NCI-H128 (cell line): Measurements from ENCODE around the gene COP1.

ENCODE experiments used
- DNase-seq: peaks from one replicate; lab custom pipeline; 2025; ENCODE audit not compliant: unreplicated experiment; lab: John Stamatoyannopoulos, UW

COP1 gene

GRCh38 chr1:176201568-176201967, 5.5 kb downstream of the COP1 start:
- DNase-seq: no peak

- DNase-seq: no peak
Observed at GRCh38 chr1:176199707-176200106, 7.4 kb downstream of the COP1 start.

- no peak for DNase-seq
Observed at GRCh38 chr1:176198413-176198812, 8.7 kb downstream of the COP1 start.

GRCh38 chr1:176196728-176197127, 10.4 kb downstream of the COP1 start:
- no peak for DNase-seq

- no peak for DNase-seq
Observed at GRCh38 chr1:176195547-176195946, 11.5 kb downstream of the COP1 start.

- no peak for DNase-seq
Observed at GRCh38 chr1:176193663-176194062, 13.4 kb downstream of the COP1 start.

GRCh38 chr1:176193023-176193422, 14.1 kb downstream of the COP1 start:
- DNase-seq: no peak

- no peak for DNase-seq
Observed at GRCh38 chr1:176188604-176189003, 18.5 kb downstream of the COP1 start.

GRCh38 chr1:176187001-176187400, 20.1 kb downstream of the COP1 start:
- no peak for DNase-seq

- DNase-seq: no peak
Observed at GRCh38 chr1:176183618-176184017, 23.5 kb downstream of the COP1 start.

- DNase-seq: no peak
Observed at GRCh38 chr1:176178316-176178715, 28.8 kb downstream of the COP1 start.

- no peak for DNase-seq
Observed at GRCh38 chr1:176177764-176178163, 29.3 kb downstream of the COP1 start.

- no peak for DNase-seq
Observed at GRCh38 chr1:176174108-176174507, 33.0 kb downstream of the COP1 start.

GRCh38 chr1:176172215-176172614, 34.9 kb downstream of the COP1 start:
- DNase-seq: no peak

GRCh38 chr1:176167210-176167609, 39.9 kb downstream of the COP1 start:
- no peak for DNase-seq

GRCh38 chr1:176165573-176165972, 41.5 kb downstream of the COP1 start:
- DNase-seq: no peak

GRCh38 chr1:176164014-176164678, 42.9 kb downstream of the COP1 start:
- no peak for DNase-seq

- DNase-seq: no peak
Observed at GRCh38 chr1:176159993-176160392, 47.1 kb downstream of the COP1 start.

GRCh38 chr1:176157995-176158394, 49.1 kb downstream of the COP1 start:
- no peak for DNase-seq

GRCh38 chr1:176149939-176150807, 56.9 kb downstream of the COP1 start:
- no peak for DNase-seq

GRCh38 chr1:176144526-176144925, 62.6 kb downstream of the COP1 start:
- DNase-seq: no peak

GRCh38 chr1:176142973-176143372, 64.1 kb downstream of the COP1 start:
- DNase-seq: no peak
